ENCODE measurements around the gene TSPO2. TPM values are rescaled to one million over a fixed set of nuclear protein-coding genes. Genes with fewer than 3 reads are reported as not detected.

TSPO2 gene
- total and polyA plus RNA-seq, 2 of the 13 experiments (the other 11 are each of a cell fraction or from before 2014, with no cell fraction given) = 0.55 TPM; not detected in 1

GRCh38 chr6:41071923-41072835, 29.9 kb downstream of the TSPO2 start, which contains the start of gene OARD1 (continued):
- TF ChIP-seq ZNF569 (CRISPR knock-in tag; IDR thresholded peaks at IDR 0.05; ENCODE audit: borderline replicate concordance) = no peak; the same call in 1 of the 2 replicates
- TF ChIP-seq ZNF512 (CRISPR knock-in tag; IDR thresholded peaks at IDR 0.05) = no peak
- peak; percentile 75 for TF ChIP-seq ELF3 (CRISPR knock-in tag; IDR thresholded peaks at IDR 0.05)
- TF ChIP-seq NR2F2 (IDR thresholded peaks at IDR 0.05; ENCODE audit: borderline replicate concordance, low read depth) = 0 out of 2 replicates have a peak, but pooled peaks have one; percentile 17
- no peak for TF ChIP-seq SIX1 (CRISPR knock-in tag; IDR thresholded peaks at IDR 0.05; ENCODE audit: borderline replicate concordance)
- TF ChIP-seq NCOR1 (IDR thresholded peaks at IDR 0.05; ENCODE audit: borderline replicate concordance, low read length) = peak; percentile 54; the same call in 1 of the 2 replicates
- TF ChIP-seq ZBTB21 (CRISPR knock-in tag; IDR thresholded peaks at IDR 0.05) = peak; percentile 44; the same call in 1 of the 2 replicates
- peak; percentile 86; the same call in 1 of the 2 replicates for TF ChIP-seq ZSCAN21 (CRISPR knock-in tag; IDR thresholded peaks at IDR 0.05; ENCODE audit: borderline replicate concordance)
- TF ChIP-seq HBP1 (CRISPR knock-in tag; IDR thresholded peaks at IDR 0.05; ENCODE audit: low read depth) = peak; percentile 22
- TF ChIP-seq ZNF644 (CRISPR knock-in tag; IDR thresholded peaks at IDR 0.05; ENCODE audit: low read depth) = no peak
- 0 out of 2 replicates have a peak, but pooled peaks have one; percentile 7 for TF ChIP-seq SOX13 (IDR thresholded peaks at IDR 0.05)
- no peak; a peak in 1 of 4 replicates for TF ChIP-seq SOX13 (CRISPR knock-in tag; conservative IDR thresholded peaks at IDR 0.05 in 1 of 2, IDR thresholded peaks at IDR 0.05 in 1 of 2)
- TF ChIP-seq ZNF749 (CRISPR knock-in tag; IDR thresholded peaks at IDR 0.05; ENCODE audit: borderline replicate concordance) = 0 out of 2 replicates have a peak, but pooled peaks have one; percentile 23
- no peak for TF ChIP-seq THAP8 (CRISPR knock-in tag; IDR thresholded peaks at IDR 0.05; ENCODE audit: borderline replicate concordance)
- TF ChIP-seq ZNF543 (CRISPR knock-in tag; IDR thresholded peaks at IDR 0.05) = peak; percentile 65
- TF ChIP-seq ZNF672 (CRISPR knock-in tag; IDR thresholded peaks at IDR 0.05) = no peak
- TF ChIP-seq ZNF530 (CRISPR knock-in tag; IDR thresholded peaks at IDR 0.05; ENCODE audit: low read depth) = no peak
- TF ChIP-seq PLSCR1 (CRISPR knock-in tag; IDR thresholded peaks at IDR 0.05; ENCODE audit: borderline replicate concordance) = no peak
- TF ChIP-seq FOXP1 (IDR thresholded peaks at IDR 0.05) = no peak
- TF ChIP-seq FOXP1 (CRISPR knock-in tag; IDR thresholded peaks at IDR 0.05) = peak; percentile 35; the same call in 1 of the 2 replicates
- no peak for TF ChIP-seq KLF12 (CRISPR knock-in tag; IDR thresholded peaks at IDR 0.05; ENCODE audit: borderline replicate concordance)
- TF ChIP-seq FIP1L1 (IDR thresholded peaks at IDR 0.05; ENCODE audit: borderline replicate concordance, insufficient read depth, low read depth, low read length) = peak; percentile 90; the same call in 1 of the 2 replicates
- TF ChIP-seq ZSCAN9 (CRISPR knock-in tag; IDR thresholded peaks at IDR 0.05; ENCODE audit: borderline replicate concordance) = no peak; the same call in 1 of the 2 replicates
- TF ChIP-seq CHD4 (IDR thresholded peaks at IDR 0.05; ENCODE audit: borderline replicate concordance, low read length) = peak; percentile 89; the same call in 1 of the 2 replicates

All from HepG2 (cell line).